HEK293T (cell line): Measurements from ENCODE around the gene NXN.

Source experiments
- CTCF ChIA-PET: fragments of 350-600 bp; formaldehyde crosslinking; extraction: SDS; loops from one replicate; lab custom pipeline; 2021; ENCODE audit warnings: antibody characterized with exemption, inconsistent platforms; lab: Yijun Ruan, JAX
- POLR2A ChIA-PET: fragments of 350-600 bp; formaldehyde crosslinking; extraction: SDS; loops from one replicate; lab custom pipeline; 2020; ENCODE audit warnings: antibody characterized with exemption, inconsistent platforms; lab: Yijun Ruan, JAX
- DNase-seq: peaks from one replicate; pipeline ENCODE4 v3.0.0; 2012; ENCODE audit warnings: mixed read lengths; ENCODE audit errors: extremely low spot score
- ARNT ChIP-seq: fragments of 450-650 bp; IDR thresholded peaks from 2 replicates; pipeline ENCODE4 v1.6.1; 2017; ENCODE audit warnings: mild to moderate bottlenecking
- BHLHE40 ChIP-seq: fragments of 450-650 bp; IDR thresholded peaks from 2 replicates; pipeline ENCODE4 v1.6.1; 2016; ENCODE audit warnings: mild to moderate bottlenecking, moderate library complexity, borderline replicate concordance
- CTBP1 ChIP-seq: fragments of 450-650 bp; IDR thresholded peaks from 2 replicates; pipeline ENCODE4 v1.6.1; 2016; ENCODE audit warnings: borderline replicate concordance
- ELF4 ChIP-seq: fragments of 450-650 bp; IDR thresholded peaks from 2 replicates; pipeline ENCODE4 v1.6.1; 2017; ENCODE audit warnings: antibody characterized with exemption
- FOXA1 ChIP-seq: fragments of 450-650 bp; IDR thresholded peaks from 2 replicates; pipeline ENCODE4 v1.6.1; 2016; ENCODE audit warnings: mild to moderate bottlenecking
- FOXK2 ChIP-seq: fragments of 450-650 bp; IDR thresholded peaks from 2 replicates; pipeline ENCODE4 v1.6.1; 2016; ENCODE audit warnings: mild to moderate bottlenecking
- FOXM1 ChIP-seq: fragments of 450-650 bp; IDR thresholded peaks from 2 replicates; pipeline ENCODE4 v1.6.1; 2017; ENCODE audit warnings: mild to moderate bottlenecking, borderline replicate concordance
- HDGF ChIP-seq: fragments of 450-650 bp; IDR thresholded peaks from 2 replicates; pipeline ENCODE4 v1.6.1; 2017; ENCODE audit warnings: antibody characterized with exemption, borderline replicate concordance
- L3MBTL2 ChIP-seq: fragments of 450-650 bp; conservative IDR thresholded peaks from 2 replicates; pipeline ENCODE4 v1.6.1; 2016; ENCODE audit warnings: mild to moderate bottlenecking
- LEF1 ChIP-seq: fragments of 450-650 bp; IDR thresholded peaks from 2 replicates; pipeline ENCODE4 v1.6.1; 2017; ENCODE audit warnings: mild to moderate bottlenecking, borderline replicate concordance
- NFRKB ChIP-seq: fragments of 450-650 bp; IDR thresholded peaks from 2 replicates; pipeline ENCODE4 v1.6.1; 2016; ENCODE audit warnings: mild to moderate bottlenecking, moderate library complexity
- PKNOX1 ChIP-seq: fragments of 450-650 bp; IDR thresholded peaks from 2 replicates; pipeline ENCODE4 v1.6.1; 2016
- SP1 ChIP-seq: fragments of 450-650 bp; IDR thresholded peaks from 2 replicates; pipeline ENCODE4 v1.6.1; 2017
- SUZ12 ChIP-seq: fragments of 450-650 bp; IDR thresholded peaks from 2 replicates; pipeline ENCODE4 v1.6.1; 2016; ENCODE audit warnings: mild to moderate bottlenecking
- TARDBP ChIP-seq: fragments of 450-650 bp; IDR thresholded peaks from 2 replicates; pipeline ENCODE4 v1.6.1; 2016
- ZNF384 ChIP-seq: fragments of 450-650 bp; IDR thresholded peaks from 2 replicates; pipeline ENCODE4 v1.6.1; 2016

NXN gene

GRCh38 chr17:917941-918740 lies 61.4 kb downstream of the NXN start:
- ChIA-PET CTCF (interaction anchor here (1.3 kb wide), 1 partner anchor 63 kb away, joined by 3 read pairs; no protein-coding TSS in a partner anchor), POLR2A (no interaction called here)
- no peak for DNase-seq
- TF ChIP-seq HDGF (no peak), SP1 (no peak), ZNF384 (no peak), L3MBTL2 (no peak), SUZ12 (no peak), NFRKB (no peak), LEF1 (no peak), FOXA1 (no peak), TARDBP (no peak), ARNT (no peak), PKNOX1 (no peak)

- ChIA-PET POLR2A (no interaction called here), CTCF (interaction anchor here (1.3 kb wide), 1 partner anchor 64 kb away, joined by 3 read pairs; no protein-coding TSS in a partner anchor)
- no peak for DNase-seq
These were observed 62.2 kb downstream of the NXN start for GRCh38 chr17:917391-917811.

GRCh38 chr17:916315-916714 lies 63.3 kb downstream of the NXN start:
- ChIA-PET POLR2A (no interaction called here), CTCF (no interaction called here)
- TF ChIP-seq HDGF, result no peak
- no peak for TF ChIP-seq TARDBP
- TF ChIP-seq SP1, result no peak
- no peak for TF ChIP-seq ZNF384
- no peak for TF ChIP-seq FOXA1
- TF ChIP-seq BHLHE40, result no peak
- TF ChIP-seq CTBP1, result no peak
- TF ChIP-seq FOXK2, result no peak

More at GRCh38 chr17:917391-917811, 62.2 kb downstream of the NXN start:
- TF ChIP-seq PKNOX1 (no peak), BHLHE40 (no peak), FOXK2 (no peak), HDGF (no peak), SP1 (no peak), SUZ12 (no peak), TARDBP (no peak), CTBP1 (no peak), L3MBTL2 (no peak), ZNF384 (no peak), FOXM1 (no peak), NFRKB (no peak), ARNT (no peak)

GRCh38 chr17:915538-916201 lies 63.9 kb downstream of the NXN start:
- POLR2A ChIA-PET, result no interaction called here

More at GRCh38 chr17:916315-916714, 63.3 kb downstream of the NXN start:
- no peak for DNase-seq

GRCh38 chr17:914561-914960 lies 65.0 kb downstream of the NXN start:
- CTCF ChIA-PET, result interaction anchor here (0.6 kb wide), 1 partner anchor 13 kb away, joined by 3 read pairs; no protein-coding TSS in a partner anchor
- POLR2A ChIA-PET, result no interaction called here
- TF ChIP-seq ZNF384 (no peak), FOXA1 (no peak), NFRKB (no peak), SUZ12 (no peak), SP1 (no peak), L3MBTL2 (no peak), FOXM1 (no peak), ARNT (no peak), PKNOX1 (no peak)
- DNase-seq, result no peak

More at GRCh38 chr17:915538-916201, 63.9 kb downstream of the NXN start:
- CTCF ChIA-PET, result no interaction called here
- TF ChIP-seq LEF1 (no peak), CTBP1 (no peak), SP1 (no peak), NFRKB (no peak), FOXK2 (no peak), ELF4 (no peak), BHLHE40 (no peak), FOXM1 (no peak), SUZ12 (no peak), HDGF (no peak), TARDBP (no peak), ARNT (no peak), L3MBTL2 (no peak), FOXA1 (no peak), ZNF384 (no peak)
- DNase-seq, result no peak

GRCh38 chr17:913207-913606 lies 66.4 kb downstream of the NXN start:
- ChIA-PET CTCF (no interaction called here), POLR2A (no interaction called here)
- no peak for TF ChIP-seq ZNF384
- TF ChIP-seq PKNOX1, result no peak
- TF ChIP-seq L3MBTL2, result no peak
- no peak for TF ChIP-seq ELF4
- TF ChIP-seq FOXA1, result no peak
- TF ChIP-seq SUZ12, result no peak
- no peak for TF ChIP-seq TARDBP
- TF ChIP-seq BHLHE40, result no peak
- TF ChIP-seq CTBP1, result no peak
- TF ChIP-seq HDGF, result no peak
- TF ChIP-seq LEF1, result no peak
- TF ChIP-seq SP1, result no peak
- DNase-seq, result no peak
